HTERT RPE-1 (cell line): ENCODE results near the gene RASSF10.

Experiments used
- in situ Hi-C: fragments of 300-500 bp; cut with MboI; formaldehyde crosslinking; loops from 4 replicates; pipeline ENCODE4 v1.14.3; 2020; ENCODE audit warnings: low sequenced_read_pairs

Gene RASSF10

GRCh38 chr11:13052130-13052571, 43.0 kb downstream of the RASSF10 start:
- in situ Hi-C loops, result no loop called here

DNA sequence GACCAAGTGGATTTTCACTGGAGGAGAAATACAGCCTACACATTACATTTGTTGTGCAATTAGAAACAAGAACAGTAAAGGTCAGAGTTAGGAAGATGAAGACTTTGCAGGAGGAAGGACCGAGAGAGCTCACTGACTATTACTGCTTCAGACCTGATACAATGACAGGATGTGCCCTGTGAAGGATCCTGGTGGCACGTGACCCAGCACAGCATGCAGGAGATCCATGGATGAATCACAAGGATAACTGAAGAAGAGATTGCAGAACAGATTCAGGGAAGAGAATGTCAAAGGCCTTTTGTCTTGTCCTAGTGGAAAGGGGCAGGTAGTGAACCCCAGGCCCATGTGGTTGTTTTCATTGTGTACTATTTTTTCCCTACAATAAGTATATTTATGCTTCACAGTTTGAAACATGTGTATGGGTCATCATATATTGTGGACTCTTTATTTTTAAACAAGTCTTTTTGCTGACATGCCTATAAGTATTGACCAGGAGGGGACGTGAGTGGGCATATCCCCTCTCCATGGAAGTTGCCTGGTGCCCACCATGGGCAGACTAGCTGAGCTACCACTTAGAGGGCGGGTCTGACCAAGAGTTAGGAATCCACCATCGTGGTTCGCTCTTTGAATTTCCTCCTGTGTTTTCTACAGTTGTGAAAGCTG, 44.3 kb downstream of the RASSF10 start:
- in situ Hi-C loops, result no loop called here

- in situ Hi-C loops, result no loop called here
Observed at GRCh38 chr11:13054278-13054677, 45.2 kb downstream of the RASSF10 start.

- in situ Hi-C loops, result no loop called here
Observed at GRCh38 chr11:13055200-13055599, 46.1 kb downstream of the RASSF10 start.

GRCh38 chr11:13061294-13061990, 52.3 kb downstream of the RASSF10 start:
- in situ Hi-C loops, result no loop called here
